ENCODE measurements around the gene DUOXA2. TPM values are rescaled to one million over a fixed set of nuclear protein-coding genes. Genes with fewer than 3 reads are reported as not detected.
"Not testable (repeated sequence)": the region's sequence is repeated elsewhere in the genome, so short reads cannot be mapped to it uniquely, and the experiment has no call there.

The DUOXA2 gene
- total RNA-seq: 10 to 100 TPM in 1 of 4 donors, under 1 TPM in 1, not detected in 2; 0.68 to 10.0 TPM

DNA sequence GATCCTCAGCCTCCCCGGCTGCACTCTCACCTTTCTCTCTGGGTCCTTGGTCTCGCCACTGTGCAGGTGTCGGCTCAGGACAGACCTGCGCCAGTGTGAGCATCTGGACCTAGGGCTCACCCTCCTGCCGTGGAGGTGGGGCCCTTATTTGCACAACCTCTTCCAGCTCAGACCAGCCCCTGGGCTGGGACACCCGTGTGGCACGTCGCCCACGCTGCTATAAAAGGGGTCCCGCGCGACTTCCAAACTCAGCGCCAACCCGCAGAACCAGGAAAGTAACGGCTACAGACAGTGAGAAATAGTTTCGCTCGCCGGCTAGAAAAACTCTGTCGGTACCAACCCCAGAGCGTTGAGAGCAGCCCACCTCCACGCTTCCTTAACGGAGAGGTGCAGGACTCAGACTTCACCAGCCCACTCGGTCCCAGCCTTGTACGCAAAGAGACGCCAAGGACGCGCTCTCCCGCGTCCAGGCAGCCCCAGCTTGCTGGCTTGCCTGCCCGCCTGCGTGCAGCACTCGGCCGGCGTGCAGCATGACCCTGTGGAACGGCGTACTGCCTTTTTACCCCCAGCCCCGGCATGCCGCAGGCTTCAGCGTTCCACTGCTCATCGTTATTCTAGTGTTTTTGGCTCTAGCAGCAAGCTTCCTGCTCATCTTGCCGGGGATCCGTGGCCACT, at the start of gene DUOXA2, which contains the start of gene DUOX2:
Gene DUOXA2 (plus strand): TSS at position 251 of the 675 bp plus-strand sequence. CDS start 280 bp downstream, at position 531.
Gene DUOX2 (minus strand): TSS at position 97 of the 675 bp plus-strand sequence. CDS start 761 bp downstream, outside the sequence.
- no peaks in the 10 kb centered on the region for H3K9me3 ChIP-seq
- 1% methylated on average over 42 of the region's 42 CpGs; no CpG with 5 or more reads in 1 of the 2 donors for WGBS, 2 donors (ENCODE audit: low coverage in 1 of 2)
- in situ Hi-C loops (cut with MboI; ENCODE audit: low pct_ligation_motif_present in 1 of 4, low pct_unique_long_range_greater_than_20kb in 1 of 4, low sequenced_read_pairs in 3 of 4): loop anchor here in 1 of 4 donors (25.0 kb wide), 1 partner anchor 152 kb away; the partner anchor contains the start of gene TERB2
- peaks cover 89% of the 10 kb centered on the region for H3K27me3 ChIP-seq
- intact Hi-C loops (cut with DNase I; ENCODE audit: low total_unique reads): no loop called here
- H3K27ac ChIP-seq: no peak within 1 kb of the TSS
- H3K36me3 ChIP-seq: no peaks in the 10 kb centered on the region
- H3K4me3 ChIP-seq: peak within 1 kb of the TSS in 1 of 4 donors; percentile 0
- DNase-seq: no peak
- TF ChIP-seq POLR2A (IDR thresholded peaks at IDR 0.05) (no peak), POLR2AphosphoS5 (IDR thresholded peaks at IDR 0.05) (no peak)
- H3K4me1 ChIP-seq: peaks cover 14 to 36% (median 24%) of the 10 kb centered on the region in 4 donors

DNA sequence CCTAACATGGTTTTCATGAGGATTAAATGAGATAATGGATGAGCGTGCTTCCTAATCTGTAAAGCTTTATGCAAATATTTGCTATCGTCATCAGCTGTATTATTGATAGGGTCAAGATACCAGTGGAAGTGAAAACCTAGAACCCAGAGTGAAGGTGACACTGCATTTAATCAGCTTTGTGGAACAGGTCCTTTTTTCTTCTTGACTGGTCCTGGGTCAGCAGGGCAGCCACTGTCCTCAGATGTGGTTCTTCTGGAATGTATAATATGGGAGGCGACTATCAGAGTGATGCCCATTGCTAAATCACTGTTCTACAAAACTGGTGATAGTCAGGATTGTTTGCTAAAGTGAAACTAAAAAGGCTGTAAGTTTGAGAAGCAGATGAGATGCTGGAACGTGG, 49.7 kb upstream of the DUOXA2 start:
- no peaks in the 10 kb centered on the region for H3K9me3 ChIP-seq
- in situ Hi-C loops (cut with MboI; ENCODE audit: low pct_ligation_motif_present in 1 of 4, low pct_unique_long_range_greater_than_20kb in 1 of 4, low sequenced_read_pairs in 3 of 4) (no loop called here), intact Hi-C loops (cut with DNase I; ENCODE audit: low total_unique reads) (no loop called here)
- TF ChIP-seq EP300 (IDR thresholded peaks at IDR 0.05; ENCODE audit: low read depth): no peak
- no peak for TF ChIP-seq CTCF (IDR thresholded peaks at IDR 0.05)
- TF ChIP-seq POLR2AphosphoS5 (IDR thresholded peaks at IDR 0.05): no peak
- TF ChIP-seq POLR2A (IDR thresholded peaks at IDR 0.05): no peak
- no peak for DNase-seq
- no peaks in the 10 kb centered on the region for H3K36me3 ChIP-seq
- no peak overlapping the region for H3K4me3 ChIP-seq
- WGBS, 2 donors (ENCODE audit: low coverage in 1 of 2): 77 to 81% methylated on average over 4 of the region's 4 CpGs
- H3K27ac ChIP-seq: no peak overlapping the region
- H3K4me1 ChIP-seq: no peaks in the 10 kb centered on the region
- H3K27me3 ChIP-seq: no peaks in the 10 kb centered on the region

DNA sequence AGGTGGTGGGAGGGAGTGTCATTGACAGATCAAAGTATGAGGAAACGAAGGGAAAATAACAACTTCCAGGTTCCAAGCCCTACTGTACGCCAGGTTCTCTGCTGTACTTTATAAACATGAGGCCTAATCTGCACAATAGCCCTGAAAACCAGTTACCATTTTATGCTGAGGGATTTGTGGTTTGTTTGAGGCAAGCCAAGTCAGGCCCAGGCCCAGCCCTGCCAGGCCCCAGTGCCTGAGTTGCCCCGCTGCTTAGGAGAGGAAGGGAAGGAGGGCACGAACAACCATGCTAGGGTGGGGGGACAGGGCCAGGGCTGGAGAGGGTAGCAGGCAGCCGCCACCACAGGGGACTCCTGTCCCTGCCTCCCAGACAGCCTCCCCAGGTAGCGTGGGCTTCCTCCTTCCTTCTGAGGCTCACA, 44.2 kb upstream of the DUOXA2 start:
- peak overlapping the region; percentile 65 to 74 (median 70) for H3K27ac ChIP-seq
- H3K9me3 ChIP-seq; intact Hi-C loops (cut with DNase I; ENCODE audit: low total_unique reads); H3K36me3 ChIP-seq; H3K4me3 ChIP-seq; in situ Hi-C loops (cut with MboI; ENCODE audit: low pct_ligation_motif_present in 1 of 4, low pct_unique_long_range_greater_than_20kb in 1 of 4, low sequenced_read_pairs in 3 of 4); H3K4me1 ChIP-seq; DNase-seq; H3K27me3 ChIP-seq: not testable (repeated sequence)
- 65 to 76% methylated on average over 2 to 6 of the region's 6 CpGs for WGBS, 2 donors (ENCODE audit: low coverage in 1 of 2)

GRCh38 chr15:45073602-45074001, 40.5 kb upstream of the DUOXA2 start:
- H3K4me1 ChIP-seq; H3K27me3 ChIP-seq; H3K36me3 ChIP-seq; H3K9me3 ChIP-seq; H3K4me3 ChIP-seq; DNase-seq; intact Hi-C loops (cut with DNase I; ENCODE audit: low total_unique reads); in situ Hi-C loops (cut with MboI; ENCODE audit: low pct_ligation_motif_present in 1 of 4, low pct_unique_long_range_greater_than_20kb in 1 of 4, low sequenced_read_pairs in 3 of 4): not testable (repeated sequence)
- H3K27ac ChIP-seq: peak overlapping the region in 1 of 4 donors; percentile 25

DNA sequence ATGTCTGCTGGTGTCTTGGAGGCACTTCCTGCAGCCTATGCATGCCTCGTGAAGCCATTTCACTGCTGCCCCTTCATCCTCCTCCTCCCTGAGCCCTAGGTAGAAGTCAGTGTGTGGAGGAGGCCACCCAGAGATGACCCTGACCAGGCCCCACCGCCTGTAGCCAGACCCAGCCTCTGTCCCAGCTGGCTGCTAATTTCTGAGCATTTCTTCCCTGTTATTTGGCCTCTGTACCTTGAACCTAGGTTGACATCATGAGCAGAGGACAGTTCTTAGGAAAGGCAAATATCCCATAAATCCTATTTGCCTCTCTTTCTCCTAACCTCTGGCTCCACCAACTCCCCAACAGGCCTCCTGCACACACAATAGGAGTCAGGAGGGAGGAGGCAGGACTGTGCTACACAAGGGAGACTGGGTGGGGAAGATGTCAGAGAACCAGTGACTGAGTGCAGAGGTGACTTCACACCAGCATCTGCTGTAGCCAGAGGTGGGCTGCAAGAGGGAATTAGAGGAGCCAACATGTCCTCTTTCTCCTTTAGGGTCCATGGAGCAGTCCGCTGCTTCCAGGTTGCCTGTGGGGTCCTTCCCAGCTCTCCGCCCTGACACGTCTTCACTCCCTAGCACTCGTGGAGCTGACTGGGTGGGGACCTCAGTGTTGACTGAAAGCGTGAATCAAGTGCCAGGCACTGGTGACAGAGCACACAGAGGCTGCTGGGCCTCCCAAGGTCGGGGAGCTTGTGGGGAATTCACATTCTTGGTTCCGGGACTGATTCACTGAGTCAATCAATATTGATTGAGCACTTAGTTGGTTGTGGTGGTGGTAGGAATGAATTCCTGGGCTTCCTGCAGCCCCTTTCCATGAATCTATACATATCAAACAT, 38.4 kb upstream of the DUOXA2 start:
- H3K27me3 ChIP-seq; DNase-seq; H3K27ac ChIP-seq; H3K4me1 ChIP-seq; H3K9me3 ChIP-seq; H3K36me3 ChIP-seq; intact Hi-C loops (cut with DNase I; ENCODE audit: low total_unique reads); in situ Hi-C loops (cut with MboI; ENCODE audit: low pct_ligation_motif_present in 1 of 4, low pct_unique_long_range_greater_than_20kb in 1 of 4, low sequenced_read_pairs in 3 of 4); H3K4me3 ChIP-seq: not testable (repeated sequence)
- WGBS, 2 donors (ENCODE audit: low coverage in 1 of 2): no CpG with 5 or more reads among the region's 9 CpGs

DNA sequence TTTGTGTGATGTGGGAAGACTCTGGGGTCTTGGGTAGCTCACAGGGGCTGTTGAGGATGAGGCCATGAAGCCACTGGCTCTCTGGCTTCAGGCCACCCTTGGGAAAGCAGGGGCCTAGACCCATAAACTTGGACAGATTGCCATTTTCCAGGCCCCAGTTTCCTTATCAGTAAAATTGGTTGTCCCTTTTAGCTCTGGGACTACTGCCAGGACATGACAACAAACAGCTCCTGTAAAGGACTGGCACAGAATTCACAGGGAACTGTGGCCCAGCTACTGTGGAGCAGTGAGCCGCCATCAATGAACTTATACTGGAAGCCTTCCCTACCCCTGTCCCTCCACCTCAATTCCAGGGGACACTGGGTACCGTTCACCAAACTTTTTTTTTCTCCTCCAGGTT, 36.7 kb upstream of the DUOXA2 start:
- peak; percentile 35 for DNase-seq
- H3K27me3 ChIP-seq; H3K9me3 ChIP-seq; intact Hi-C loops (cut with DNase I; ENCODE audit: low total_unique reads); H3K4me1 ChIP-seq; in situ Hi-C loops (cut with MboI; ENCODE audit: low pct_ligation_motif_present in 1 of 4, low pct_unique_long_range_greater_than_20kb in 1 of 4, low sequenced_read_pairs in 3 of 4); H3K36me3 ChIP-seq; H3K4me3 ChIP-seq: not testable (repeated sequence)
- H3K27ac ChIP-seq: peak overlapping the region in 1 of 4 donors; percentile 40
- WGBS, 2 donors (ENCODE audit: low coverage in 1 of 2): 46 to 67% methylated on average over 2 of the region's 2 CpGs

DNA sequence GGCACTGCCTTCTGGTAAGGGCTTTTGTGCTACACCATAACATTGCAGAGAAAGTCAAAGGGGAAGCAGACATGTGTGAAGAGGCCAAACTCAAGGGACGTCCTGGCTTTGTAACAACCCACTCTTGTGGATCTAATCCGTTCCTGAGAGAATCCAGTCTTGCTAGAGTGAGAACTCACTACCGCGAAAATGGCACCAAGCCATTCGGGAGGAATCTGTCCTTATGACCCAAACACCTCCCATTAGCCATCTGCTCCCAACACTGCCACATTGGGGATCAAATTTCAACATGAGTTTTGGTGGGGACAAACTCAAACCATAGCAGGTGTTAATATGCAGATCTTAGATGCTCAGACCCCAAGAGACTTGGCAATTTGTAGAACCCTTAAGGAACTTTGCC, 34.9 kb upstream of the DUOXA2 start:
- DNase-seq; H3K27me3 ChIP-seq; H3K27ac ChIP-seq; H3K36me3 ChIP-seq; H3K4me1 ChIP-seq; in situ Hi-C loops (cut with MboI; ENCODE audit: low pct_ligation_motif_present in 1 of 4, low pct_unique_long_range_greater_than_20kb in 1 of 4, low sequenced_read_pairs in 3 of 4); H3K9me3 ChIP-seq; intact Hi-C loops (cut with DNase I; ENCODE audit: low total_unique reads); H3K4me3 ChIP-seq: not testable (repeated sequence)
- WGBS, 2 donors (ENCODE audit: low coverage in 1 of 2): 81% methylated on average over 5 of the region's 5 CpGs; no CpG with 5 or more reads in 1 of the 2 donors

DNA sequence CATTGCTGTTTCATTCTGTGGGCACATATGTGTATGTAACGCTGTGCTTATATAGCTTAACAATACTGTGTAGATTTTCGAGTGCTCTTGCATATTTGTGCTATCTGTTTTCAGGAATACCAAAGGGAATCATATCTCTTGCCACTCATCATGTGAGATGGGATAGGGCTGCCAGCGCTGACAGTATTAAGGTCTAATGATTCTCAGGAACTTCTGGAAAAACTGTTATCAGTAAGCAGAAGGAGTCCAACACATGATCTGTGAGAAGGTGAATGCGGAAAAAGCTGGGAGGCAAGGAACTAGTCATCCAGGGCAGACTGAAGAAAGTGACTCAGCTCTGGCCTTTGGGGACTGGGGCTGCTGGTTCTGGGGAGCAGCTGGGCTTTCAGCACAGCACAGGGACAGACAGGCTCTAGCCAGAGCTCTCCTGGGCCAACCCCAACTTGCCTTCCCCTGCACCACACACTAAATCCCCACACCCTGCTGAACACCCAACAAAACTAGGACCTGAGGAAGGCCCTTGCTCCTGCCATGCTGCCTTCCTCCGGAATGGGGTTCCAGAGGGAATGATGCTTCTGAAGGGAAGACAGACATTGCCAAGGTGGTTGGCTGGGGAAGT, 34.4 kb upstream of the DUOXA2 start:
- in situ Hi-C loops (cut with MboI; ENCODE audit: low pct_ligation_motif_present in 1 of 4, low pct_unique_long_range_greater_than_20kb in 1 of 4, low sequenced_read_pairs in 3 of 4); DNase-seq; intact Hi-C loops (cut with DNase I; ENCODE audit: low total_unique reads); H3K4me3 ChIP-seq; H3K4me1 ChIP-seq; H3K27me3 ChIP-seq; H3K36me3 ChIP-seq; H3K27ac ChIP-seq; H3K9me3 ChIP-seq: not testable (repeated sequence)
- WGBS, 2 donors (ENCODE audit: low coverage in 1 of 2): 93 to 100% methylated on average over 2 to 5 of the region's 5 CpGs

DNA sequence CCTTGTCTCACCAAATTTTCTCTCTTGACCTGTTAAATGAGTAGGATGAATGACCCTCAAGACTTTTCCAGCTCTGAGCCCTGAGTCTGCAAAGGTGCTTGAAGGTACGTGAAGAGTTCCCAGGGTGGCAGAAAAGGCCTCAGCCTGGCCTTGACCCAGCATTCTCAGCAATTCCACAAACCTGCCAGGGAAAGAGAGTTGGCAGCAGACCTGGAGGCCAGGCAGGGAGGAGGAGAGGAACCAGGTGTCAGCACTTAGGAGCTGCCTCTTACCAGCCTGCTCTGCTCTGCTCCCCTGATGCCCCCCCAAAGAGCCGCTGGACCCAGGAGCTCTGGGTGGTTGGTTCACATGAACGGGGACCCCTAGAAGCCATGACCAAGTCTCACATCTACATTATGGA, 33.5 kb upstream of the DUOXA2 start:
- intact Hi-C loops (cut with DNase I; ENCODE audit: low total_unique reads); H3K4me3 ChIP-seq; H3K27me3 ChIP-seq; in situ Hi-C loops (cut with MboI; ENCODE audit: low pct_ligation_motif_present in 1 of 4, low pct_unique_long_range_greater_than_20kb in 1 of 4, low sequenced_read_pairs in 3 of 4); H3K36me3 ChIP-seq; DNase-seq; H3K9me3 ChIP-seq; H3K4me1 ChIP-seq; H3K27ac ChIP-seq: not testable (repeated sequence)
- WGBS, 2 donors (ENCODE audit: low coverage in 1 of 2): 97% methylated on average over 3 of the region's 3 CpGs; no CpG with 5 or more reads in 1 of the 2 donors
